GM19455 (cell line): Measurements from ENCODE around the gene TMEM127.
A peak's percentile ranks its signal among the peaks of the same experiment; 100 is the strongest.
"Not testable (repeated sequence)": the region's sequence is repeated elsewhere in the genome, so short reads cannot be mapped to it uniquely, and the experiment has no call there.

Experiments used
- ATAC-seq: cut with Tn5 transposase; IDR thresholded peaks from one replicate; pipeline ENCODE4 v1.9.1; 2021; ENCODE audit not compliant: unreplicated experiment

The TMEM127 gene

DNA sequence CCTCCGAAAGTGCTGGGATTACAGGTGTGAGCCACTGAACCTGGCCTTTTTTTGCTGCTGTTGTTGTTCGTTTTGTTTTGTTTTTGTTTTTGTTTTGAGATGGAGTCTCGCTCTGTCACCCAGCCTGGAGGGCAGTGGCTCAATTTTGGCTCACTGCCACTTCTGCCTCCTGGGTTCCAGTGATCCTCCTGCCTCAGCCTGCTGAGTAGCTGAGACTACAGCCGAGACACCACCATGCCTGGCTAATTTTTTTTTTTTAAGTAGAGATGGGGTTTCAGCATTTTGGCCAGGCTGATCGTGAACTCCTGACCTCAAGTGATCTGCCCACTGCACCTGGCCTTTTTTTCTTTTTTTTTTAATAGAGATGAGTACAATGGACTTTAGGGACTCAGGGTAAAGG lies 22.0 kb downstream of the TMEM127 start:
- ATAC-seq = no peak

- peak; percentile 85 for ATAC-seq
Observed at GRCh38 chr2:96241900-96242611, 23.7 kb downstream of the TMEM127 start.

- ATAC-seq = no peak
Observed at GRCh38 chr2:96241227-96241626, 24.6 kb downstream of the TMEM127 start.

- no peak for ATAC-seq
Observed at GRCh38 chr2:96240341-96241038, 25.3 kb downstream of the TMEM127 start.

GRCh38 chr2:96239745-96240264 lies 26.0 kb downstream of the TMEM127 start:
- no peak for ATAC-seq

DNA sequence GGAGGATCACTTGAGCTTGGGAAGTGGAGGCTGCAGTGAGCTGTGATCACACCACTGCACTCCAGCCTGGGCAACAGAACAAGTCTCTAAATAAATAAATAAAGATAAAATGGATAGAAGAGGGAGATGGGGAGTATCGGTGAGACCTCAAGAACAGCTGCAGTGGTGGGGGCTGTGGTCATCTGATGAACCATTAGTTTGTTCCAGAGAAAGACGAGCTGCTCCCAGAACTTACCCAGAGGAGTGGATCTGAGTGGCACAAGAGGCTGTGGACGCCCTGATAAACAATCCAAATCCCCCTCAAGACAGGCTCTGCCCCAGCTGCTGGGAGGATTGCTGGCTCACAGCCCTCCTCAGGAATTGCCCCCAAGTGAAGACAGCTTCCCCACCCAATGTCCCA lies 26.7 kb downstream of the TMEM127 start:
- no peak for ATAC-seq

GRCh38 chr2:96238266-96238665 lies 27.5 kb downstream of the TMEM127 start:
- ATAC-seq = no peak

DNA sequence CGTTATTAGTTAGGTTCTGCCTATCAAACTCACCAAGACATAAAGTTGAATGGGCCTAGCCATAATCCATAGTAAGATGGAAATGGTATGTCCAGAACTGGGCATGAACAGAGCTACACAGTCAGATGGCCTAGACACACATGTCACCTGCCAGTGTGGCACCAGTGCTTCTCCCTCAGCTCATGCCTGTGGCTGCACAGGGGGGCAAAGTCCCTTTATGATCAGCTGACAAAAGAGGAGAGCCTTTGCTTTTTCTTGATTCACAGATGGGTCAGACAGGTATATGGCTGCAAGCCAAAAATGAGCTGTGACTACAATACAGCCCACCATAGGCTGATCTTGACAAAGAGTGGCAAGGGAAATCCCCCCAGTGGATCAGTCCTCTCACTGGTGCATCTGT lies 28.9 kb downstream of the TMEM127 start:
- ATAC-seq = no peak

- ATAC-seq = no peak
Observed at GRCh38 chr2:96233880-96234316, 31.9 kb downstream of the TMEM127 start.

GRCh38 chr2:96233436-96233835 lies 32.4 kb downstream of the TMEM127 start:
- ATAC-seq = no peak

DNA sequence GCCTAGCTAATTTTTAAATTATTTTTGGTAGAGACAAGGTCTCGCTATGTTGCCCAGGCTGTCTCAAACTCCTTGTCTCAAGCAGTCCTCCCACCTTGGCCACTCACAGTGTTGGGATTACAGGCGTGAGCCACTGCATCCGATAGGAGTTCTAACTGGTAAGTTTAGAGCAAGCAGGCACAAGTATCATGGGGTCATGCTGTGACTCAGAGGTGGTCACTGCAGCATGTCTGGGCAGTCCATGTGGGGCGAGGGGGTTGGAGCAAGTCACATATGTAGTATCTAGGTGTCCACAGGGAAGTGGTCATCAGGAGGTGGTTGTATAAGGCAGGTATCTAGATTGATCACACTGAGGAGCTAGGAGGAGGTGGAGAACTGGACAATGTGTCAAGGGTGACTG lies 34.5 kb downstream of the TMEM127 start:
- ATAC-seq = no peak

GRCh38 chr2:96225016-96225533 lies 40.7 kb downstream of the TMEM127 start:
- no peak for ATAC-seq

GRCh38 chr2:96221106-96221505 lies 44.7 kb downstream of the TMEM127 start:
- not testable (repeated sequence) for ATAC-seq

DNA sequence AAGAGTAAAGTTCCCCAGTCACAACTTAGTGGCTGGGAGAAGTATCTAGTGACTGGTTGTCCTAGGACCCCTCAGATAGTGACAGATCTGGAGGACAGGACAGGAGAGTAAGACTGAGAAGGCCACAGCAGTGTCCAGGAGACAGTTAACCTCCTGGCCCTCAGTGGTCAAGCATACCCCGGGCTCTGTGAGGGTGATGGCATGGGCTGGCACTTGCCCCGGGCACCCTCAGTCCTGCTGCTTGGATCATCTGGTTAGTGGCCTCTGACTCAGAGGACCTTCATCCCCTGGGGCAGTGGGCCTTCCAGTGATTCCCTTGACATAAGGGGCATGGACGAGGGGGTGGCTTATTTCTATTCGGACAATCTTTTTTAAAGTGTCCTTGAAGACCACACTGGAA lies 45.8 kb downstream of the TMEM127 start:
- ATAC-seq = not testable (repeated sequence)

- no peak for ATAC-seq
Observed at GRCh38 chr2:96218508-96219131, 47.2 kb downstream of the TMEM127 start.

- no peak for ATAC-seq
Observed at GRCh38 chr2:96214554-96214953, 51.2 kb downstream of the TMEM127 start.

- ATAC-seq = no peak
Observed at GRCh38 chr2:96213379-96213778, 52.4 kb downstream of the TMEM127 start.

DNA sequence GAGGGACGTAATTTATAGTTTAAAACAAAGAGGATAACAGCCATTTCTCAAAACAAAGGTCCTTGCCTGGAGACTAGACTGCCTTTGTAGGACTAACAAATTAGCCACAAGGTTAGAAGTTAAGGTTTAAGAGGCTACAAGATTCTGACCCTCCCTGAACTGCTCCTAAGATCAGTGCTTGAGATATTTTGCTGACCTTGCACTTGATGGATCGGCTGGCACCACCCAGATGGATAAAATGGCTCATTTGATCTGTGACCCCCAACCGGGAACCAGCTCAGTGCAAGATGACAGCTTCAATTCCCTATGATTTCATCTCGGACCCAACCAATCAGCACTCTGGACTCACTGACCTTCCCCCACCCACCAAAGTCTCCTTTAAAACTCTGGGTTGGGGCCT lies 53.5 kb downstream of the TMEM127 start:
- no peak for ATAC-seq

GRCh38 chr2:96209729-96210085 lies 56.1 kb downstream of the TMEM127 start:
- ATAC-seq = no peak

- no peak for ATAC-seq
Observed at GRCh38 chr2:96209011-96209728, 56.6 kb downstream of the TMEM127 start.
